Measurements from ENCODE around the gene TARS3.

- TF ChIP-seq CTCF (IDR thresholded peaks at IDR 0.05) (no peak), POLR2A (IDR thresholded peaks at IDR 0.05) (no peak)
Measured at GRCh38 chr15:101707983-101708382, 16.3 kb downstream of the TARS3 start.

All from right lobe of liver (tissue), 4 donors.